Neural cell (in vitro differentiated cells): Measurements from ENCODE around the gene FHL1. TPM values are rescaled to one million over a fixed set of nuclear protein-coding genes. Genes with fewer than 3 reads are reported as not detected.

ENCODE experiments used
- H2AFZ ChIP-seq: fragments of 200-600, 300-800 bp; sonication (generic), shearing (Covaris generic); 2 replicates; pipeline ENCODE4 v1.6.0; 2014; ENCODE audit warnings: low read depth, mild to moderate bottlenecking, antibody characterized with exemption, low read length, moderate library complexity
- H3F3A ChIP-seq: fragments of 200-600 bp; shearing (Covaris generic); 2 replicates; pipeline ENCODE4 v1.6.1; 2016; ENCODE audit warnings: mild to moderate bottlenecking, moderate library complexity, mixed read lengths, antibody characterized with exemption, low read length; ENCODE audit not compliant: insufficient read depth, poor library complexity, severe bottlenecking
- H3K27ac ChIP-seq: fragments of 200-600, 300-800 bp; sonication (generic), shearing (Covaris generic); 2 replicates; pipeline ENCODE4 v1.5.1; 2014; ENCODE audit warnings: mild to moderate bottlenecking, low read length, moderate library complexity
- H3K27me3 ChIP-seq: fragments of 300-800, 200-600 bp; sonication (generic), shearing (Covaris generic); 2 replicates; pipeline ENCODE4 v1.6.0; 2014; ENCODE audit warnings: mild to moderate bottlenecking, low read depth, low read length, moderate library complexity; ENCODE audit not compliant: insufficient read depth
- H3K36me3 ChIP-seq: fragments of 300-800, 200-600 bp; sonication (generic), shearing (Covaris generic); 2 replicates; pipeline ENCODE4 v1.5.1; 2014; ENCODE audit warnings: mild to moderate bottlenecking, antibody characterized with exemption, low read length, moderate library complexity; ENCODE audit not compliant: insufficient read depth
- H3K4me2 ChIP-seq: fragments of 300-800, 200-600 bp; sonication (generic), shearing (Covaris generic); 2 replicates; pipeline ENCODE4 v1.6.0; 2014; ENCODE audit warnings: mild to moderate bottlenecking, low read length
- H3K4me3 ChIP-seq: fragments of 300-800, 200-600 bp; sonication (generic), shearing (Covaris generic); 2 replicates; pipeline ENCODE4 v1.5.1; 2014; ENCODE audit warnings: mild to moderate bottlenecking, low read length, moderate library complexity
- H3K79me2 ChIP-seq: fragments of 200-600 bp; shearing (Covaris generic); replicated peaks from 2 replicates; pipeline ENCODE4 v1.6.0; 2014; ENCODE audit warnings: mild to moderate bottlenecking, low read length, moderate library complexity; ENCODE audit not compliant: insufficient read depth
- H3K9ac ChIP-seq: fragments of 300-800, 200-600 bp; sonication (generic), shearing (Covaris generic); 2 replicates; pipeline ENCODE4 v1.6.1; 2016; ENCODE audit warnings: mild to moderate bottlenecking, low read length, mixed read lengths
- H3K9me2 ChIP-seq: fragments of 200-600 bp; shearing (Covaris generic); 2 replicates; pipeline ENCODE4 v1.6.1; 2016; ENCODE audit warnings: mild to moderate bottlenecking, low read length, mixed read lengths; ENCODE audit not compliant: insufficient read depth
- H3K9me3 ChIP-seq: fragments of 200-600, 300-800 bp; sonication (generic), shearing (Covaris generic); 2 replicates; pipeline ENCODE4 v1.6.1; 2016; ENCODE audit warnings: mild to moderate bottlenecking, mixed run types, low read length, moderate library complexity, mixed read lengths
- H4K20me1 ChIP-seq: fragments of 200-600 bp; shearing (Covaris generic); 2 replicates; pipeline ENCODE4 v1.6.1; 2016; ENCODE audit warnings: mild to moderate bottlenecking, mixed run types; ENCODE audit not compliant: insufficient read depth
- CTCF ChIP-seq: fragments of 450-650 bp; IDR thresholded peaks from 2 replicates; pipeline ENCODE4 v1.5.1; 2014; ENCODE audit warnings: antibody characterized with exemption, mild to moderate bottlenecking, moderate library complexity; ENCODE audit not compliant: poor library complexity, severe bottlenecking
- EP300 ChIP-seq: fragments of 450-650 bp; conservative IDR thresholded peaks from 2 replicates; pipeline ENCODE4 v1.6.1; 2014; ENCODE audit warnings: antibody characterized with exemption, mild to moderate bottlenecking, moderate library complexity; ENCODE audit not compliant: poor library complexity, severe bottlenecking
- EZH2 ChIP-seq: fragments of 200-600, 300-800 bp; shearing (Covaris generic), sonication (generic); IDR thresholded peaks from 2 replicates; pipeline ENCODE4 v1.6.1; 2014; ENCODE audit warnings: antibody characterized with exemption, low read length, borderline replicate concordance, mild to moderate bottlenecking; ENCODE audit not compliant: insufficient read depth, poor library complexity, severe bottlenecking
- MXI1 ChIP-seq: fragments of 450-650 bp; conservative IDR thresholded peaks from 2 replicates; pipeline ENCODE4 v1.6.1; 2014; ENCODE audit warnings: antibody characterized with exemption, mild to moderate bottlenecking; ENCODE audit not compliant: poor library complexity, severe bottlenecking
- POLR2AphosphoS5 ChIP-seq: IDR thresholded peaks from 2 replicates; pipeline ENCODE4 v1.6.1; 2012
- RAD21 ChIP-seq: fragments of 450-650 bp; conservative IDR thresholded peaks from 2 replicates; pipeline ENCODE4 v1.6.1; 2014; ENCODE audit warnings: antibody characterized with exemption, mild to moderate bottlenecking, moderate library complexity
- SMC3 ChIP-seq: fragments of 450-650 bp; conservative IDR thresholded peaks from 2 replicates; pipeline ENCODE4 v1.6.1; 2014; ENCODE audit warnings: antibody characterized with exemption, mild to moderate bottlenecking, moderate library complexity; ENCODE audit not compliant: poor library complexity
- TAF1 ChIP-seq: IDR thresholded peaks from 2 replicates; pipeline ENCODE4 v1.6.1; 2012; ENCODE audit warnings: low read depth
- polyA plus RNA-seq: library from polyadenylated mRNA; depleted of rRNA; stranded (reverse); fragments of >200 nt; gene quantifications from 2 replicates; pipeline ENCODE4 v1.2.3, GENCODE V29; 2014
- TF ChIP-seq, protein P1 (sequence below): IDR thresholded peaks from 2 replicates; pipeline ENCODE4 v1.6.1; 2012; ENCODE audit warnings: borderline replicate concordance

The FHL1 gene
- polyA plus RNA-seq, 1 donor from 2014 or later: 235 TPM

DNA sequence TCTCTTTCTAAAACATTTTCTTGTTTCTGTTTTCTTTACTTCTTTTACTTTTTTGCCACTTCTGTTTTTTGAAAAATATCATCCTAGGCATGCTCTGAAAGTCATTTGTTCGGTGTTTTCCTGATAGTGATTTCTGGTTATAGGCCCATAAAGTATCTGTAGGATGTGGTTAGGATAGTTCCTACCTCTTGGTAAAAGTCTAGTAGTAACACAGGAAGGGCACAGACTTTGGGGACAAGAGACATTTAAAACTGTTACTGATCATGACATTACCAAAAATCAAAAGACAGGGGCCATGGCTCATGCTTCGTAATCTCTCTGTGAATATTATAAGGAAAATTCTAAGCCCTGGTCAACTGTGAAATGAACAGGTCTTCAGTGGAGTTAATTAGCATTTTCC is 44.8 kb downstream of the FHL1 start:
- Histone ChIP-seq H2AFZ (no peak overlapping the region), H3K36me3 (no peaks in the 10 kb centered on the region), H4K20me1 (no peaks in the 10 kb centered on the region), H3F3A (no peaks in the 10 kb centered on the region), H3K27me3 (no peaks in the 10 kb centered on the region), H3K79me2 (no peaks in the 10 kb centered on the region), H3K9ac (no peak overlapping the region), H3K9me3 (no peaks in the 10 kb centered on the region), H3K9me2 (no peaks in the 10 kb centered on the region), H3K27ac (no peak overlapping the region), H3K4me2 (no peak overlapping the region), H3K4me3 (no peak overlapping the region)
- TF ChIP-seq POLR2AphosphoS5 (no peak), TAF1 (no peak), EP300 (no peak), RAD21 (no peak), EZH2 (no peak), SMC3 (no peak), CTCF (no peak), MXI1 (no peak)
- TF ChIP-seq, protein P1, sequence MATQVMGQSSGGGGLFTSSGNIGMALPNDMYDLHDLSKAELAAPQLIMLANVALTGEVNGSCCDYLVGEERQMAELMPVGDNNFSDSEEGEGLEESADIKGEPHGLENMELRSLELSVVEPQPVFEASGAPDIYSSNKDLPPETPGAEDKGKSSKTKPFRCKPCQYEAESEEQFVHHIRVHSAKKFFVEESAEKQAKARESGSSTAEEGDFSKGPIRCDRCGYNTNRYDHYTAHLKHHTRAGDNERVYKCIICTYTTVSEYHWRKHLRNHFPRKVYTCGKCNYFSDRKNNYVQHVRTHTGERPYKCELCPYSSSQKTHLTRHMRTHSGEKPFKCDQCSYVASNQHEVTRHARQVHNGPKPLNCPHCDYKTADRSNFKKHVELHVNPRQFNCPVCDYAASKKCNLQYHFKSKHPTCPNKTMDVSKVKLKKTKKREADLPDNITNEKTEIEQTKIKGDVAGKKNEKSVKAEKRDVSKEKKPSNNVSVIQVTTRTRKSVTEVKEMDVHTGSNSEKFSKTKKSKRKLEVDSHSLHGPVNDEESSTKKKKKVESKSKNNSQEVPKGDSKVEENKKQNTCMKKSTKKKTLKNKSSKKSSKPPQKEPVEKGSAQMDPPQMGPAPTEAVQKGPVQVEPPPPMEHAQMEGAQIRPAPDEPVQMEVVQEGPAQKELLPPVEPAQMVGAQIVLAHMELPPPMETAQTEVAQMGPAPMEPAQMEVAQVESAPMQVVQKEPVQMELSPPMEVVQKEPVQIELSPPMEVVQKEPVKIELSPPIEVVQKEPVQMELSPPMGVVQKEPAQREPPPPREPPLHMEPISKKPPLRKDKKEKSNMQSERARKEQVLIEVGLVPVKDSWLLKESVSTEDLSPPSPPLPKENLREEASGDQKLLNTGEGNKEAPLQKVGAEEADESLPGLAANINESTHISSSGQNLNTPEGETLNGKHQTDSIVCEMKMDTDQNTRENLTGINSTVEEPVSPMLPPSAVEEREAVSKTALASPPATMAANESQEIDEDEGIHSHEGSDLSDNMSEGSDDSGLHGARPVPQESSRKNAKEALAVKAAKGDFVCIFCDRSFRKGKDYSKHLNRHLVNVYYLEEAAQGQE: no peak

DNA sequence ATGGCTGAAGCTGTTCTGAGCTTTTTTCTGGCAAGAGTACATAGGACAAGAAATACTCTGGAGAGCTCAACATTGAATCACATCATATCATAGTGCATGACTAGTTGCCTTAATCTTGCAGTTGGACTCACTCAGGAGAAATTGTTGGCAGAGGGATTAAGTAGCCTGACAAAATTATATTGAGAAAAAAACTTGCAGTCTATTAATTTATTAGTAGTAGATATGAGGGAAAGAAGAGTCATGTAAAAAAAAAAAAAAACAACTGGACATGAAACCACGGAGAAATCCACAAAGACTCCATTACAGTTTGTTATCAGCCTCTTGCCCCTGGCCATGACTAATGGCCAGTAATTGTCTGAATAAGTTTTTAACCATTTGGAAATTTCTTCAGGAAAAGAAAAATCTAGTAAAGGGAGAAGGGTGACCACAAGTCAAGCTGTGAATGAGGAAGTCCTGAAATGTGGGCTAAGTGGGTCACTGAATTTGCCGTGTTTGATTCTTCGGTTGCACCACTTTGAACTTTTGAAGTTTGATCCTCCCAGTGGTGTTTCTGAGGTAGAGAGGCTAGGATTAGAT is 45.6 kb downstream of the FHL1 start:
- no peak overlapping the region for H3K9ac ChIP-seq
- no peak overlapping the region for H3K4me2 ChIP-seq
- H3K4me3 ChIP-seq: no peak overlapping the region
- no peaks in the 10 kb centered on the region for H3K27me3 ChIP-seq
- no peak overlapping the region for H3K27ac ChIP-seq
- H3K36me3 ChIP-seq: no peaks in the 10 kb centered on the region
- no peaks in the 10 kb centered on the region for H3K9me2 ChIP-seq
- H3K79me2 ChIP-seq: no peaks in the 10 kb centered on the region
- H2AFZ ChIP-seq: no peak overlapping the region
- H4K20me1 ChIP-seq: no peaks in the 10 kb centered on the region
- no peaks in the 10 kb centered on the region for H3F3A ChIP-seq
- TF ChIP-seq POLR2AphosphoS5 (no peak), MXI1 (no peak), EZH2 (no peak), CTCF (no peak), RAD21 (no peak), EP300 (no peak), SMC3 (no peak), TAF1 (no peak)
- TF ChIP-seq, protein P1: no peak
- H3K9me3 ChIP-seq: no peaks in the 10 kb centered on the region
